HCT116 (cell line): ENCODE measurements around the gene TMEM187. TPM values are rescaled to one million over a fixed set of nuclear protein-coding genes. Genes with fewer than 3 reads are reported as not detected.

Source experiments
- ATAC-seq: fragments of 200-7000 bp; cut with Tn5 transposase; 2 replicates; pipeline ENCODE4 v1.9.1; 2020; ENCODE audit warnings: mild to moderate bottlenecking, moderate library complexity
- BruUV-seq: library from RNA; stranded (reverse); fragments of 400-500 nt; replicated peaks from 2 replicates; lab custom pipeline; 2021; lab: Mats Ljungman, UMichigan
- CTCF ChIA-PET: fragments of 300-600 bp; sonication (Branson Sonifier 250); formaldehyde crosslinking; loops from one replicate; lab custom pipeline; 2021; ENCODE audit warnings: antibody characterized with exemption; lab: Charles Lee
- POLR2A ChIA-PET: fragments of 300-600, 350-600 bp; sonication (Branson Sonifier 250); formaldehyde crosslinking; loops from one replicate; lab custom pipeline; 2021; ENCODE audit warnings: antibody characterized with exemption; lab: Charles Lee
- RAD21 ChIA-PET, 2 experiments: fragments of 300-600 bp; sonication (Branson Sonifier 250); formaldehyde crosslinking; loops; one replicate each; lab custom pipeline; 2023; ENCODE audit warnings: low total read pairs in 2 of 2; ENCODE audit not compliant: uncharacterized antibody in 2 of 2, unreplicated experiment in 2 of 2, low non-redundant PET in 1 of 2; lab: Charles Lee
- DNase-seq: peaks from one replicate; pipeline ENCODE4 v3.0.0-alpha.2; 2010; ENCODE audit warnings: low read depth, low spot score
- H2AFZ ChIP-seq: fragments of 200-600 bp; shearing (Covaris generic), sonication (generic); 2 replicates; pipeline ENCODE4 v1.6.1; 2017; ENCODE audit warnings: low read depth, mixed run types, mixed read lengths, antibody characterized with exemption, low read length; ENCODE audit not compliant: poor library complexity, severe bottlenecking
- H3K27ac ChIP-seq: 2 replicates; pipeline ENCODE4 v1.5.1; 2012; ENCODE audit warnings: low read depth, low read length
- H3K27me3 ChIP-seq: fragments of 200-600 bp; sonication (generic); 2 replicates; pipeline ENCODE4 v1.6.1; 2016; ENCODE audit warnings: mixed run types, low read length, mixed read lengths; ENCODE audit not compliant: insufficient read depth
- H3K36me3 ChIP-seq, 2 experiments: fragments of 200-500 bp in 1 of 2; fragments of 200-600 bp in 1 of 2; sonication (Bioruptor generic) in 1 of 2; sonication (generic) in 1 of 2; 2 replicates each; pipeline versions ENCODE4 v1.5.1 to v1.6.1; 2014 to 2016; ENCODE audit warnings: low read length in 2 of 2, inconsistent platforms in 1 of 2, mixed read lengths in 1 of 2, mixed run types in 1 of 2; ENCODE audit not compliant: insufficient read depth in 2 of 2, control insufficient read depth in 1 of 2
- H3K4me1 ChIP-seq, 2 experiments: fragments of 200-600 bp in 1 of 2; sonication (generic) in 1 of 2; 2 replicates each; pipeline versions ENCODE4 v1.5.1 to v1.6.1; 2012 to 2017; ENCODE audit warnings: low read length in 2 of 2, inconsistent platforms in 1 of 2, mild to moderate bottlenecking in 1 of 2, mixed read lengths in 1 of 2, mixed run types in 1 of 2, moderate library complexity in 1 of 2; ENCODE audit not compliant: insufficient read depth in 2 of 2, control insufficient read depth in 1 of 2
- H3K4me2 ChIP-seq: fragments of 200-600 bp; sonication (generic); 2 replicates; pipeline ENCODE4 v1.6.1; 2017; ENCODE audit warnings: mixed run types, low read length, mixed read lengths
- H3K4me3 ChIP-seq, 2 experiments: fragments of 200-600 bp in 1 of 2; sonication (generic) in 1 of 2; replicated peaks in 1 of 2; 2 replicates each; pipeline ENCODE4 v1.5.1; 2011 to 2016; ENCODE audit warnings: low read length in 2 of 2, control low read depth in 1 of 2, low read depth in 1 of 2, mild to moderate bottlenecking in 1 of 2, mixed read lengths in 1 of 2, mixed run types in 1 of 2
- H3K79me2 ChIP-seq: fragments of 200-600 bp; sonication (generic); 2 replicates; pipeline ENCODE4 v1.6.1; 2017; ENCODE audit warnings: mild to moderate bottlenecking, mixed run types, low read length, moderate library complexity, mixed read lengths; ENCODE audit not compliant: insufficient read depth
- H3K9ac ChIP-seq: fragments of 200-600 bp; sonication (generic); 2 replicates; pipeline ENCODE4 v1.6.1; 2016; ENCODE audit warnings: low read length, mixed read lengths
- H3K9me2 ChIP-seq: fragments of 200-600 bp; sonication (generic), shearing (Covaris generic); 2 replicates; pipeline ENCODE4 v1.6.1; 2017; ENCODE audit warnings: mixed run types, mild to moderate bottlenecking, moderate library complexity; ENCODE audit not compliant: insufficient read depth
- H3K9me3 ChIP-seq, 2 experiments: fragments of 200-500 bp in 1 of 2; fragments of 200-600 bp in 1 of 2; sonication (Bioruptor generic) in 1 of 2; sonication (generic) in 1 of 2; 2 replicates each; pipeline ENCODE4 v1.6.1; 2014 to 2017; ENCODE audit warnings: low read length in 2 of 2, mixed read lengths in 2 of 2, inconsistent platforms in 1 of 2, low read depth in 1 of 2, mild to moderate bottlenecking in 1 of 2, mixed run types in 1 of 2, moderate library complexity in 1 of 2; ENCODE audit not compliant: control insufficient read depth in 1 of 2, insufficient read depth in 1 of 2
- H4K20me1 ChIP-seq: fragments of 200-600 bp; sonication (generic), shearing (Covaris generic); 2 replicates; pipeline ENCODE4 v1.6.1; 2017; ENCODE audit warnings: mixed run types, mild to moderate bottlenecking, moderate library complexity; ENCODE audit not compliant: insufficient read depth
- EGR1 ChIP-seq: IDR thresholded peaks from 2 replicates; pipeline ENCODE4 v1.6.1; 2012; ENCODE audit warnings: low read depth
- EZH2 ChIP-seq: fragments of 200-600 bp; sonication (generic); IDR thresholded peaks from 2 replicates; pipeline ENCODE4 v1.6.1; 2017; ENCODE audit warnings: antibody characterized with exemption, mixed run types
- EZH2phosphoT487 ChIP-seq: fragments of 200-600 bp; IDR thresholded peaks from 2 replicates; pipeline ENCODE4 v1.6.1; 2018; ENCODE audit warnings: antibody characterized with exemption, borderline replicate concordance
- FOSL1 ChIP-seq: IDR thresholded peaks from 2 replicates; pipeline ENCODE4 v1.6.1; 2012; ENCODE audit warnings: low read depth
- JUND ChIP-seq: IDR thresholded peaks from 2 replicates; pipeline ENCODE4 v1.6.1; 2012
- POLR2A ChIP-seq: IDR thresholded peaks from 2 replicates; pipeline ENCODE4 v1.7.0; 2011; ENCODE audit warnings: borderline replicate concordance; ENCODE audit not compliant: insufficient read depth, insufficient read length; ENCODE audit errors: extremely low read depth
- SRF ChIP-seq: IDR thresholded peaks from 2 replicates; pipeline ENCODE4 v1.6.1; 2012; ENCODE audit warnings: low read depth
- intact Hi-C: fragments of 100-400 bp; cut with micrococcal nuclease; formaldehyde crosslinking; loops from 2 replicates; pipeline ENCODE4 v1.10.0; 2022
- total RNA-seq: library from RNA; stranded (reverse); gene quantifications from one replicate; pipeline ENCODE4 v1.2.1, GENCODE V29; 2021; ENCODE audit not compliant: unreplicated experiment
- TF ChIP-seq, protein P1 (sequence below), 3 experiments: fragments of 200-600 bp in 1 of 3; sonication (generic) in 1 of 3; IDR thresholded peaks in 2 of 3; conservative IDR thresholded peaks in 1 of 3; 2 replicates each; pipeline ENCODE4 v1.5.1; 2012 to 2017; ENCODE audit warnings: low read depth in 2 of 3, low read length in 2 of 3, antibody characterized with exemption in 1 of 3, borderline replicate concordance in 1 of 3, control low read depth in 1 of 3, mild to moderate bottlenecking in 1 of 3, mixed read lengths in 1 of 3, mixed run types in 1 of 3, moderate library complexity in 1 of 3; ENCODE audit not compliant: insufficient read depth in 1 of 3
- TF ChIP-seq, protein P2 (sequence below): IDR thresholded peaks from 2 replicates; pipeline ENCODE4 v1.6.1; 2012
- TF ChIP-seq, protein P3 (sequence below): IDR thresholded peaks from 2 replicates; pipeline ENCODE4 v1.6.1; 2012; ENCODE audit warnings: low read depth
- TF ChIP-seq, protein P4 (sequence below): IDR thresholded peaks from 2 replicates; pipeline ENCODE4 v1.6.1; 2012

TMEM187 gene
- total RNA-seq, 1 experiment from 2014 or later: 12.6 TPM

DNA sequence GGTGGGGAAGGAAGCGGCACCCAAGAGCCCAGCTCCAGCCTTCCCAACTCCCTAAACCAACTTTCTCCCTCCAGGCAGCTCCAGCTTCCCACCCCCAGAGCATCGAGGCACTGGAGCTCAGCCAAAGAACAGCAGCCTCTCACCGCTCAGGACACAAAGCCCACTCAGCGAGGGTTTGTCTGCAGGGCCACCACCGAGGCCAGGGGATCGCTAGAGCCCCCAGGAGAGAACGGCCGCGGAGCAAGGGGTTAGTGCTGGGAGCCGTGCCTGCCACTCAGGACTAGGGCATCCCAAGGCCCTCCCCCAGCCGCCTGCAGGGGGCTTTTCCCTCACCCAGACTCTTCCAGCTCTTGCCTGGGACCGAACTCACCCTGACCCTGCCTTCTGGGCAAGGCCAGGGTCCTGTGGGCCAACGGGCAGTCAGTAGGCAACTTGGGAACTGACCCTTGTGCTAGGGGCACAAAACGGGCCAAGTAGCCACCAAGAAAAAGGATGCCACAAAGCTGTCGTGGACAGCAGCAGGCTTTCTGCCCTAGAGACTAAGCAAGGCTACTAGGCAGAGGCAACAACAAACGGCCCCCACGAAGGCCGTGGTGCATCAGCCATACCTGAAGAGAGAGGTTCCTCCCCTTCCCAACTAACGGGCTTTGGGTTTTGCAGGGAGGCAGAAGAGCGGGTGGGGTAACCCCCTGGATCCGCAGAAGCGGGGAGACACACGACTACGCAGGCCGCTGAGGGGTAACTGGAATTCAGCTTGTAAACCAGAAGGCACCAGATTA lies 3.2 kb upstream of the TMEM187 start:
- Histone ChIP-seq H3K4me3 (peak overlapping the region; percentile 75 to 78), H3K4me1 (peaks cover 12 to 24% of the 10 kb centered on the region in 2 experiments), H2AFZ (no peak overlapping the region), H3K27me3 (no peaks in the 10 kb centered on the region), H3K36me3 (peaks cover 0 to 11% of the 10 kb centered on the region in 2 experiments; a peak in 1 of 4 replicates), H3K79me2 (peaks cover 74% of the 10 kb centered on the region), H3K27ac (peak overlapping the region; percentile 33), H3K9me3 (no peaks in the 10 kb centered on the region), H3K9ac (peak overlapping the region; percentile 99), H3K4me2 (peak overlapping the region; percentile 76), H3K9me2 (no peaks in the 10 kb centered on the region), H4K20me1 (no peaks in the 10 kb centered on the region)
- RAD21 ChIA-PET: no interaction called here
- no peak for ATAC-seq
- no peak for DNase-seq
- no TSS peak for BruUV-seq
- no peak for TF ChIP-seq EZH2
- no peak for TF ChIP-seq EGR1
- TF ChIP-seq, protein P1, sequence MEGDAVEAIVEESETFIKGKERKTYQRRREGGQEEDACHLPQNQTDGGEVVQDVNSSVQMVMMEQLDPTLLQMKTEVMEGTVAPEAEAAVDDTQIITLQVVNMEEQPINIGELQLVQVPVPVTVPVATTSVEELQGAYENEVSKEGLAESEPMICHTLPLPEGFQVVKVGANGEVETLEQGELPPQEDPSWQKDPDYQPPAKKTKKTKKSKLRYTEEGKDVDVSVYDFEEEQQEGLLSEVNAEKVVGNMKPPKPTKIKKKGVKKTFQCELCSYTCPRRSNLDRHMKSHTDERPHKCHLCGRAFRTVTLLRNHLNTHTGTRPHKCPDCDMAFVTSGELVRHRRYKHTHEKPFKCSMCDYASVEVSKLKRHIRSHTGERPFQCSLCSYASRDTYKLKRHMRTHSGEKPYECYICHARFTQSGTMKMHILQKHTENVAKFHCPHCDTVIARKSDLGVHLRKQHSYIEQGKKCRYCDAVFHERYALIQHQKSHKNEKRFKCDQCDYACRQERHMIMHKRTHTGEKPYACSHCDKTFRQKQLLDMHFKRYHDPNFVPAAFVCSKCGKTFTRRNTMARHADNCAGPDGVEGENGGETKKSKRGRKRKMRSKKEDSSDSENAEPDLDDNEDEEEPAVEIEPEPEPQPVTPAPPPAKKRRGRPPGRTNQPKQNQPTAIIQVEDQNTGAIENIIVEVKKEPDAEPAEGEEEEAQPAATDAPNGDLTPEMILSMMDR (IDR thresholded peaks at IDR 0.05 in 2 of 3, conservative IDR thresholded peaks at IDR 0.05 in 1 of 3; ENCODE audit: borderline replicate concordance in 1 of 3, insufficient read depth in 1 of 3, low read depth in 2 of 3, low read length in 2 of 3): no peak
- no peak for TF ChIP-seq EZH2phosphoT487
- TF ChIP-seq JUND: no peak
- no peak for TF ChIP-seq POLR2A
- TF ChIP-seq, protein P2, sequence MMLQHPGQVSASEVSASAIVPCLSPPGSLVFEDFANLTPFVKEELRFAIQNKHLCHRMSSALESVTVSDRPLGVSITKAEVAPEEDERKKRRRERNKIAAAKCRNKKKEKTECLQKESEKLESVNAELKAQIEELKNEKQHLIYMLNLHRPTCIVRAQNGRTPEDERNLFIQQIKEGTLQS: no peak
- no peak for TF ChIP-seq SRF
- TF ChIP-seq, protein P3, sequence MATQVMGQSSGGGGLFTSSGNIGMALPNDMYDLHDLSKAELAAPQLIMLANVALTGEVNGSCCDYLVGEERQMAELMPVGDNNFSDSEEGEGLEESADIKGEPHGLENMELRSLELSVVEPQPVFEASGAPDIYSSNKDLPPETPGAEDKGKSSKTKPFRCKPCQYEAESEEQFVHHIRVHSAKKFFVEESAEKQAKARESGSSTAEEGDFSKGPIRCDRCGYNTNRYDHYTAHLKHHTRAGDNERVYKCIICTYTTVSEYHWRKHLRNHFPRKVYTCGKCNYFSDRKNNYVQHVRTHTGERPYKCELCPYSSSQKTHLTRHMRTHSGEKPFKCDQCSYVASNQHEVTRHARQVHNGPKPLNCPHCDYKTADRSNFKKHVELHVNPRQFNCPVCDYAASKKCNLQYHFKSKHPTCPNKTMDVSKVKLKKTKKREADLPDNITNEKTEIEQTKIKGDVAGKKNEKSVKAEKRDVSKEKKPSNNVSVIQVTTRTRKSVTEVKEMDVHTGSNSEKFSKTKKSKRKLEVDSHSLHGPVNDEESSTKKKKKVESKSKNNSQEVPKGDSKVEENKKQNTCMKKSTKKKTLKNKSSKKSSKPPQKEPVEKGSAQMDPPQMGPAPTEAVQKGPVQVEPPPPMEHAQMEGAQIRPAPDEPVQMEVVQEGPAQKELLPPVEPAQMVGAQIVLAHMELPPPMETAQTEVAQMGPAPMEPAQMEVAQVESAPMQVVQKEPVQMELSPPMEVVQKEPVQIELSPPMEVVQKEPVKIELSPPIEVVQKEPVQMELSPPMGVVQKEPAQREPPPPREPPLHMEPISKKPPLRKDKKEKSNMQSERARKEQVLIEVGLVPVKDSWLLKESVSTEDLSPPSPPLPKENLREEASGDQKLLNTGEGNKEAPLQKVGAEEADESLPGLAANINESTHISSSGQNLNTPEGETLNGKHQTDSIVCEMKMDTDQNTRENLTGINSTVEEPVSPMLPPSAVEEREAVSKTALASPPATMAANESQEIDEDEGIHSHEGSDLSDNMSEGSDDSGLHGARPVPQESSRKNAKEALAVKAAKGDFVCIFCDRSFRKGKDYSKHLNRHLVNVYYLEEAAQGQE: no peak
- TF ChIP-seq, protein P4, sequence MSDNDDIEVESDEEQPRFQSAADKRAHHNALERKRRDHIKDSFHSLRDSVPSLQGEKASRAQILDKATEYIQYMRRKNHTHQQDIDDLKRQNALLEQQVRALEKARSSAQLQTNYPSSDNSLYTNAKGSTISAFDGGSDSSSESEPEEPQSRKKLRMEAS: no peak
- no peak for TF ChIP-seq FOSL1
- CTCF ChIA-PET: no interaction called here
- intact Hi-C loops: no loop called here
- POLR2A ChIA-PET: no interaction called here
